HG03354 (cell line): ENCODE measurements around the gene COG5.

Source experiments
- ATAC-seq: cut with Tn5 transposase; IDR thresholded peaks from one replicate; pipeline ENCODE4 v1.9.1; 2021; ENCODE audit warnings: mild to moderate bottlenecking; ENCODE audit not compliant: unreplicated experiment, poor library complexity, severe bottlenecking

Gene COG5

DNA sequence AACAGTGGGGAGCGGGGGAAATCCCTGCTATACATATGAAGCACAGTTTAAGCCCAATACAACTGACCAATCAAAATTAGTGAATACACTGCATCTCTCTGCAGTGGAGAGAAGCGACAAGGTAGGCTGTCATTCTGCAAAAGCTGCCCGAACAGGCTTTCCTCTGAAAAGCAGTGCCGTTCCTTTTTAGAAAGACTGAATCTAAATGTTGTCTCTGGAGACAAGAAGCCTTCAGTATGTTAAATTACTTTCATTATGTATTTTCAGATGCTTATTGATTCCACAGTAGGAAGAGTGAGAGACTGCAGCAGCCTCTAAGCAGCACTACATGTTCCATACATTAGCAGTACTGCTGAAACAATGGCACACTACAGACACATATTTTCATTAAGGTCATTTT lies 93.8 kb downstream of the COG5 start, which contains the start of gene GPR22:
Gene GPR22 (plus strand): TSS at position 129 of the 400 bp plus-strand sequence. CDS start 4,004 bp downstream, outside the sequence.
- no peak for ATAC-seq

DNA sequence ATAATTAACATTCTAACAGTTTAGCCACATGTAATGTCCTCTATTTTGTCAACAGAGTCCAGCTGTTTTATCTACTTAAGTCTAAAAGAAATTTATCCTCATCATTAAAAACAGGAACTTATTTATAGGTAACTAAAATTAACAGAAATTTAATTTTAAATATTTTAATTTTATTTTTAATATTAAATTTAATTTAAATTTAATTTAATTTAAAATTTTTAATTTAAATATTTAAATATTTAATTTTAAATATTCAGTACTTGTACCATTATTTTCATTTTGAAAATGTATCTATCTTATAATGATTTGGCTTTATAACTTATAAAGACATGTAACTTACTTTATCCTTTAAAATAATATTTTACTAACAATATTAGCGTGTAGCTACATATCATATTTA lies 94.9 kb downstream of the COG5 start:
- ATAC-seq = no peak

DNA sequence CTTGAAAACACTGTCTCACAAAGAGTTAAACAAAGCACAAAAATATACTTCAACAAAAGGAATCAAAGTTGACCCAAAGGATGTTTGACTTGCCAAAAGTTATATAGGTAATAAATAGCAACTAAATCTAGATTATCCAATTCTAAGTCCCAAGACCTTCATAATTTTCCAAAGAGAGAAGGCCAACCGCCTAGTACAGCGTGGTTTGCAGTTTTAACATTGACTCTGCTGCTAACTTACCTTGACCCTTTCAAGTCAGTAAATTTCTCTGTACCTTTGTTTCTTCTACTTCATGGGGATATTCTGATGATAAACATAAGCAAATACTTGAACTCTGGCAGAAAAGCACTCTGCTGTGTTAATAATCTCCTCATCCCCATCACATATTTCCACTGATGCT lies 95.7 kb downstream of the COG5 start:
- no peak for ATAC-seq

DNA sequence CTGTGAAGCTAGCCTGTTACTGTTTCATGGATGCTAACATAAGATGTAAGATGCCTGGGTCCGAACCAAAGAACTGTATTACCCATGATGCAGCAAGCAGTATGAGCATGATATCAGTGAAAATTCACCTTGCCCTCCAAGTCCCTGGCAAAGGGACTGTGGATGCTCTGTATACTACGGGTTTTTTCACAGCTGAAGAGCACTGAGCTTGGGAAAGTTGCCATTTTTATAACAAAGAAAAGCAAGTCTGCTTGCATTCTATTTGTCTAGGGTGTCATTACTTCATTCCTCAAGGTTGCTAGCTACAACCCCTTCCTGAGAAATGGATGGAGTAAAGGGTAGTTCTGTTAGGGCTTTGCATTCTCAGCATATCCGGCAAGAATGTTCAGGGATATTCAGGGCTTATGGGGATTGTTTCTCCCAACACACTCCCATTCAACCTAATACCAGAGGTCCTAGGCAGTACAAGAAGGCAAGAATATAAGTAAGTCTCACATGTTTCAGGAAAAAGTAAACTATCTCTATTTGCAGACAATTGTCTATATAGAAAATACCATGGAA lies 99.0 kb downstream of the COG5 start:
- ATAC-seq = no peak

DNA sequence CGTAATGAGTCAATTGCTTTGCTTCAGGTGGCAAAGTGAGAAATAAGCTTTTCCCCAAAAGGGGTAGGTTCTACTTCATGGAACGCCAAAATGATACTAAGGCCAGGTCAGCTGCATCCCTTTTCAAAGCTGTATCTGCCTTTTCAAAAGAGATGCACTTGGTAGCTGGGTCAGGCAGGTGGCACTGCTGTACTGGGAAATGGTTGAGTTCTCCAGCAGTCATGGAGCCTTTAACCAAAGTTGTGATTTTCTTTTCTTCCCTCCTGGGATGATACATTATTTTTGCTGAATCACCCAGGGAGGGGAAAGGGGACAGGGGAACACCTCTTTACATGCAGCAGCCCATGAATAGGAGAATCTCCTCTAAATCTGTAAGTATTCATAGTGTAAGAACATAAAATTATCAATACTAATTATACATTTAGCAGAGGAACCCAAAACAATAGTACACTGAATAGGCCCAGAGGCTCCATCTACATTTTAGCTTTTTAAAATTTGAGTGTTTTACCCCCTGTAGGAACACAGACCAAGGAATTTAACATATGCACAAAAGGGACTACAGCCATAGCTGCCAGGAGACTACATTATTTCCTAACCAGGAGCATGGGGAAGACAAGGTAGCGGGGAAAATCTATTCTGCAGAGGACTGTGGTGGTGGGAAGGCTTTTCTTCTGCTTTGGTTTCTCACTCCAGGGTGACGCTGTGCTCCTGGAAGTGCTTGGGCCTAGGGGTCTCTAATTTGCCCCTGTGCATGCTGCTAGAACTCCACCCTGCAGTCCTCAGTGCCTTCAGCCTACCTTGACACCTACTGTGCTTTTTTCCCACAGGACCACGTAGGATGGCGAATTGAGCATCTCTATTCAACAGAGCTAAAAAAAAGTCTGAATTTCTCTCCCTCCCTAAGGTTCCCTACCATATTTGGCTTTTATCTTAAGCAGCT lies 100.3 kb downstream of the COG5 start:
- ATAC-seq = peak; percentile 66

DNA sequence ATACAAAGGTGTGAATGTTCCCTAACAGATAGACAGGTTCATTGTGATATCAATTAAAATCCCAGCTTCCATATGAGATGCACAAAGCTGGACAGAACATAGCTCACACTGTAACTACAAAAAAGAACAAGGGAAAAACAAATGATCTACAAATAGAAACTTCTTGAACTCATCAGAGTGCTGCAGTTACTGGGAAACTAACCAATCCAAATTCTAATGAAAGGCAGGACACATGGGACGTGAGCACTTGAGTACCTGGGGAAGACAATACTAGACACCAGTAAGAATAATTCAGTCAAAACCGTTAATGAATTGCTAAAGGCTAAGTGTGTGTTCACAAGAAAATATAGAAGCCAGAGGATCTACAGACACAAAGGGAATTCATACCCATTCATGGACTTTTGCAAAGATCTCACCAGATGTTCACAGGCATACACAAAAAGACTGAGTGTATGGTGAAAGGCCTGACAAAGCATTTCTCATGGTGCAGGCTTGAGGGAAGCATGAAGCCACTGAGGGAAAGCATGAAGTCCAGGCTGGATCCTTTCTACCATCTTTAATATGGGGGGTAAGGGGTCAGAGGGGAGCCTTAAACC lies 101.7 kb downstream of the COG5 start:
- no peak for ATAC-seq

DNA sequence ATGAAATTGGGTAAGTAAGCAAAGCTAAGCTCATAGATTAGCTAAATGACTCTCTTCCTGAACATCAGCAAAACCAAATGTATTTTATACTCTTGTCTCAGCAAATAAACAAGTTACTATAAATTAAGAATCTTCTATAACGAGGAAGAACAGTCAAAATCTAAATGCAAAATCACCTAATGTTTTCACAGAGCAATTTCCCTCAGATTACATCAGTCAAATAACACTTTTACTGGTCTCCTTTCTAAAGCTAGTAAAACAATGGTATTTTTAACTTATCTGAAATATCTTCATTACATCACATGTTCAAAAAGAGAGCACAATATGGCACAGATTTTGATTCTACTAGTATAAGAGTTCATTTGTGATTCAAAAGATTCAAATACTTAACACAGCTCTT lies 110.3 kb downstream of the COG5 start:
- ATAC-seq = no peak

DNA sequence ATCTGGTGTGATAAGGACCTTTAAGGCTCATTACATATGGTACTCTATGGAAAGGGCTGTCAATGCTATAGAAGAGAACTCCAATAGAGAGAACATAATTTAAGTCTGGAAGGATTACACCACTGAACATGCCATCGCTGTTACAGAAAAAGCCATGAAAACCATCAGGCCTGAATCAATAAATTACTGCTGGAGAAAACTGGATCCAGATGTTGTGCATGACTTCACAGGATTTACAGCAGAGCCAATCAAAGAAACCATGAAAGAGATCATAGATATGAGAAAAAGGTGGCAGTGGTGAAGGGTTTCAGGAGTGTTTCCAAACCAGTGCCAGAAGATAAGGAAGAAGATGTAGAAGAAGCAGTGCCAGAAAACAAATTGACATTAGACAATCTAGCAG lies 112.8 kb downstream of the COG5 start:
- no peak for ATAC-seq

DNA sequence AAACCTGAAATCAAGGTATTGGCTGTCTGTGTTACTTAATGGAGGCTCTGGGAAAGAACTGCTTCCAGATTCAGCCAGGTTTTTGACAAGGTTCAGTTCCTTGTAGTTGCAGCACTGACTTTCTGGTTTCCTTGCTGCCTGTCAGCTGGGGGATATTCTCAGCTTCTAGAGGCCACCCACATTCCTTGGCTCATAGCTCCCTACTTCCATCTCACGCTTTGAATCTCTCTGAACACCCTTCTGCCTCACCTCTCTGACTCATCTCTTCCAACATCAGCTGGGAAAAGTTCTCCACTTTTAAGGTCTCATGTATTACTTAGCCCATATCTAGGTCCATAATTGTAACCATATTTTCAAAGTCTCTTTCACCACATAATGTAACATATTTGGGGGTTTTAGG lies 116.7 kb downstream of the COG5 start:
- no peak for ATAC-seq

DNA sequence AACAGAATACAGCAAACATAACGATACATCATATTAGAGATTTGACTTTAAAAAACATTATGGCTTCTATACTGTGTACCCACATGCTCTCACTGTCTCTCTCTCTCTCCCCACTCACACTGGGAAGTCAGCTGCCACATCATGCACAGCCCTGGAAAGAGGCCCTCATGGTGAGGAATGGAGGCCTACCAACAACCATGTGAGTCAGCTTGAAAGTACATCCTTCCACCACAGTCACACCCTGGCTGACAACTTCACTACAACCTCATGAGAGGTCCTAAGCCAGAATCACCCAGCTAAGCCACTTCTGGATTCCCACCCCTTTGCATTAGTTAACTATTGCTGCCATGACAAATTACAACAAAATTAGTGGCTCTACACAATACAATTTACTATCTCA lies 117.2 kb downstream of the COG5 start:
- no peak for ATAC-seq

DNA sequence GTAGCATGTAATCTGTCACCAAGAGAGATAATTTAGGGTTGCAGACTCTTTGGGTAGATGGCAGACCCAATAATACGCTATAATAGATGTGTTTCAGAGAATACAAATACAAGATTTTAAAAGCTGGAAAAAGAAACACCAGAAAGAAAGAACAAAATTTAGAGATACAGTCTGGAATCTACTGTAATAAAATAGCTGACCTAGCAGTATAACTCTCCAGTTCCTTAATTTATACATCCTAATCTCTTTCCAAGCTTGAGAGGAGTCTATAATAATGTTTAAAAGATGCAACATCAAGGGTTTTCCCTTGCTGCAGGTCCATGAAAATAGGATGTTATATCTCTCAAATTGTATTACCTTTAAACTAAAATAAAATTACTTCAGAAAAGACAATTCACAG lies 121.0 kb downstream of the COG5 start:
- no peak for ATAC-seq

DNA sequence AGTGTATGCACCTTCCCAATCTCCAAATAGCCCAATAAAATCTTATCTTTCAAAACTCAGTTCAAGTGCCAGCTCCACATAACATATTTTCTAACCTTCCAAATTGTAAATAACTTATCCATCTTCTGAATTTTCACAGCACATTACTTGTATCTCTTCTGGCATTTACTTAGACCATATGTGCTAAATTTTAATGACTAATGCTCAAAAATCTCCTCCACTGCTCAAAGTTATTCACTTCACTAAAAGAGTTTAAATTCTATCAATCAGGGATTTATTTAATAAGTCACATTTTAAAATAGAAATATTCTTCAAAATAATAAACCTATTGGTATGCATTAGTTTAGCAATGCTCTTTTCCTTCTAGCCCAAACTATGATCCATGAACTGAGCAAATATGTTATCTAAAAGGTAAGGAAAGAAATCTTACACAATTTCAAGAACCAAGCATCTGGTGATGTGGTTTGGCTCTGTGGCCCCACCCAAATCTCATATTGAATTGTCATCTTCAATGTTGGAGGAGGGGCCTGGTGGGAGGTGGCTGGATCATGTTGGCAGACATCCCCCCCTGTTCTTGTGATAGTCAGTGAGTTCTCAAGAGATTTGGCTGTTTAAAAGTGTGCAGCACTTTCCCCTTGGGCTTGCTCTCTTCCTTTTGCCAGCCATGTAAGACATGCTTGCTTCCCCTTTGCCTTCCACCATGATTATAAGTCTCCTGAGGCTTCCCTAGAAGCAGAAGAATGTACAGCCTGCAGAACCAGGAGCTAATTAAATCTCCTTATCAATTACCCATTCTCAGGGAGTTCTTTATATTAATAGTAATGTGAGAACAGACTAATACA lies 121.9 kb downstream of the COG5 start:
- ATAC-seq = no peak

DNA sequence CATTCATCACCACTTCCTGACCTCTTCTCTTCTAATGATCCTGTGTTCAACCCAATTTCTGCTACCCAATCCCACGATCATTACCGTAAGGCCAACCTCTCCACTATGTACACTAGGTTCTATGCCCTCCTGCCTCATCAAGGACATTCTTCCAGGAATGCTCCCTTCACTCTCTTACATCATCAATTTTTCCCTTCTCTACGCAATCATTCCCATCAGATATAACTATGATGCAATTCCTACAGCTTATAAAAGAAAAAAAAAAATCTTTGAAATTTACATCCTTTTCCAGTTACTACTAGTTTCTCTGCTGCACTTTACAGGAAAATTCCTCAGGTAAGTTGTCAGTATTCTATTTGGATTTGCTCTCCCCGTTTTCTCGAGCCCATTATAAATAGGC lies 124.7 kb downstream of the COG5 start:
- ATAC-seq = no peak

DNA sequence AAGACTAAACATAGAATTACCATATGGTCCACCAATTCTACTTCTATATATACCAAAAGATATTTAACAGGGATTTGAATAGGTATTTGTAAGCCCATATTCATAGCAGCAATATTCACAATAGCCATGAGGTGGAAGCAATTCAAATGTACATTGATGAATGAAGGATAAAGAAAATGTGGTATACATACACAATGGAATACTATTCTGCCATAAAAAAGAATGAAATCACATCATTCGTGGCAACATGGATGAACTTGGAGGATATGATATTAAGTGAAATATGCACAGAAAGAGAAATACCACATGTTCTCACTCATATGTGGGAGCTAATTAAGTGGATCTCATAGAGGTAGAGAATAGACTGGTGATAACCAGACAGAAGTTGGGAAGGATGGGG lies 128.0 kb downstream of the COG5 start:
- no peak for ATAC-seq

DNA sequence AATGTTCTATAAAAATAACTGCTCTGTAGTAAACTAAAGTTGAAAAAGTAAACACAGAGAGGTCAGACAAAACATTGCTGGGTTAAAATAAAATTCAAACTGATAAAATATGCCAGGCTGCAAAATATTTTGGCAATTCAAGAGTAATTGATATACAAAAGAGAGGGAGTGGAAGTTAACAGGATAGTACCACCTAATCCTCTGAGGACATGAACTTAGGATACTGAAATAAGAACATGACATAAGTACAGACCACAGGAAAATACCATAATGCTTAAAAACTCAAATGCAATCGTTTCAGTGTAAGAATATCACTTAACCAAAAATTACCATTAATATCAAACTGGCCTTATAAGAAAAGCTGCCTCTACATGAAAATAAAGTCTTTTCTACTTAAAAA lies 131.5 kb downstream of the COG5 start:
- ATAC-seq = no peak

DNA sequence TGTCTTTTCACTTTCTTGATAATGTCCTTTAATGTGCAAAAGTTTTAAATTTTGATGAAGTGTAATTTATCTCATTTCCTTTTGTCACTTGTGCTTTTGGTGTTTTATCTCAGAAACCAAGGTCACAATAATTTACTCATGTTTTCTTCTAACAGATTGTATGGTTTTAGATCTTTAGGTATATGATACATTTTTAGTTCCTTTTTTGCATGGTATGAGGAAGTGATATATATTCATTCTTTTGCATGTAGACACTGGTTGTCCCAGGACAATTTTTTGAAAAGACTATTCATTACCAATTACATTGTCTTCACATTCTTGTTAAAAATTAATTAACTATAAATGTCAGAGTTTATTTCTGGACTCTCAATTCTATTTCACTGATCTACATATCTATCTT lies 133.7 kb downstream of the COG5 start:
- ATAC-seq = no peak

DNA sequence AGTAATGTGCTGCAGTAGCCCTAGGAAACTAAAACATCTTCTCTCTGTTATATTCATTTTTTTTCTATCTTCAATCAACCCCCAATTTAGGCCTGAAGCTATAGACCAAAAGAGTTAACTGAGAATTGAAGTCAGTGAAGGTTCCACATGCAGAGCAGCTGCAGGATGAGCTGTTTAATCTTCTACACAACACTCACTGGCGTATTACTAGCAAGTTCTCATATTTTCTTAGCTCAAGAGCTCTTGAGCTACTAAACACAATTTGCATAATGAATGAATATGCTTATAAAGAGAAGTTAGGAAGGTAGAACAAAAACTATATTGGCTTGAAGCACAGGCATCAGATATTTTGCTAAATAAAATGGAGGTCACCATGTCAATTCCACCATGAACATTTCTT lies 135.1 kb downstream of the COG5 start:
- no peak for ATAC-seq

DNA sequence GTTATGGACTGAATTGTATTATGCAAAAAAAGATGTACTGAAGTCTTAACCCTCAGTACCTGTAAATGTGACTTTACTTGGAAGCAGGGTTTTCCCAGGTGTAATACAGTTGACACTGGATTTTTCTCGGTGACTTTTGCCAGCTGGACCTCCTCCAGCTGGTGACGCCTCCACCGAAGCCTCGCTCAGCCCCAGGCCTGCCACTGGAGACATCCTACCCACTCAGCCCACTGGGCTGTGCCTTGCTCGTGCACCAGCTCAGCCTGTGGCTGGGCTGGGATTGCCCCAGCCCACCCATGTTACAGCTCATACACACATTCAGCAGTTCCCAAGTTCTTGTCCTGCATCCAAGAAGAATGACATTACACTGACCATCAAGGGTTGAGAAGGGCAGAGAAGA lies 136.3 kb downstream of the COG5 start:
- ATAC-seq = no peak

DNA sequence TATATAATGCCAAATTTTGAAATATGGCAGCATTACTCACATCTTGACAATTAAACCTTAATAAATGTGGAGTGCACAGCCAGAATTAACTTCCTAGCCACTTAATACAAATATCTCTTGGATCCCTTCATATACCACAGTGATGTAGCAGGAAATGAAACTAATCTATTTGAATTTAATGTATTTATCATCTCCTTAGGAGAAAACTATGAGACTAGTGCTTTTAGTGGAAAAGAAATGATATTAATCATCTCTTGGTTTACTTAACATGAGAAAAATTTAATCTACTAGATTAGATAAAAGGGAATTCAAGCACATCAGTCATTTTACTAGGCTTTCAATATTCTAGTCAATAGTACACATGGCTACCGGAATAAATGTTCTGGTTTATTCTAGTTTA lies 149.5 kb downstream of the COG5 start:
- no peak for ATAC-seq

DNA sequence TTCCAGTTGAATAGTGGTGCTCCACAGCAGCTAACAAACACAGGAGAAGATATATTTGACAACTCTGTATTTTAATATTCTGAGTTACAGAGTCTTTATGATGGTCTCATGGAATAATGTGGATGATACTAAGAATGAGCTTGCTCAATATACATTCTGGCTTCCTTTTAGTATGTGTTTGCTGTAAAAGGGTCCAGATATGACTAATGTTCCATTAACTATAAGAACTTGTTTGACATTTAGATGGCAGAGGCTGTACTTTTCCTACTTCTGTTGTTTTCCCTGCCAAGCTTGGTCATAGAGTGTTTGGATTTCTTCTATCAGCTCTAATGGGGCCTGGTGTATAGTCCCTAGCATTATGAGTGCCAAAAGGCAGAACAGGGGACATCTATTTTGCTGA lies 155.4 kb downstream of the COG5 start:
- ATAC-seq = no peak
